HG03280 (cell line): Measurements from ENCODE around the gene MESD.

ENCODE experiments used
- ATAC-seq: cut with Tn5 transposase; IDR thresholded peaks from one replicate; pipeline ENCODE4 v1.9.1; 2021; ENCODE audit warnings: mild to moderate bottlenecking, moderate library complexity; ENCODE audit not compliant: unreplicated experiment

Gene MESD

GRCh38 chr15:80912673-80913072 is 76.9 kb downstream of the MESD start:
- no peak for ATAC-seq

GRCh38 chr15:80911821-80912220 is 77.8 kb downstream of the MESD start:
- no peak for ATAC-seq

GRCh38 chr15:80906159-80906766 is 83.4 kb downstream of the MESD start:
- no peak for ATAC-seq

GRCh38 chr15:80904998-80905397 is 84.6 kb downstream of the MESD start:
- no peak for ATAC-seq

GRCh38 chr15:80902298-80902801 is 87.3 kb downstream of the MESD start:
- no peak for ATAC-seq

GRCh38 chr15:80898040-80898439 is 91.6 kb downstream of the MESD start:
- ATAC-seq: no peak
